Measurements from ENCODE around the gene GRIK2.

- no peak for TF ChIP-seq CTCF (IDR thresholded peaks at IDR 0.05)
- no peak for TF ChIP-seq ZFX (IDR thresholded peaks at IDR 0.05; ENCODE audit: borderline replicate concordance)
Measured at GRCh38 chr6:101738481-101738880, 345.0 kb downstream of the GRIK2 start.
